ENCODE data around the gene ZBTB5.
"Not testable (repeated sequence)": the region's sequence is repeated elsewhere in the genome, so short reads cannot be mapped to it uniquely, and the experiment has no call there.

Gene ZBTB5

GRCh38 chr9:37405764-37406380 is 59.4 kb downstream of the ZBTB5 start:
- no peak for TF ChIP-seq CTCF (IDR thresholded peaks at IDR 0.05; ENCODE audit: control insufficient read depth, extremely low read depth, insufficient read depth)
- H3K4me3 ChIP-seq (ENCODE audit: low read depth, low read length): no peak overlapping the region
- DNase-seq (ENCODE audit: low read depth): no peak

- DNase-seq (ENCODE audit: low read depth): no peak
- H3K4me3 ChIP-seq (ENCODE audit: low read depth, low read length): no peak overlapping the region
- TF ChIP-seq CTCF (IDR thresholded peaks at IDR 0.05; ENCODE audit: control insufficient read depth, extremely low read depth, insufficient read depth): no peak
Measured at GRCh38 chr9:37405350-37405749, 59.9 kb downstream of the ZBTB5 start.

GRCh38 chr9:37404590-37404989 is 60.7 kb downstream of the ZBTB5 start:
- no peak for DNase-seq (ENCODE audit: low read depth)
- no peak for TF ChIP-seq CTCF (IDR thresholded peaks at IDR 0.05; ENCODE audit: control insufficient read depth, extremely low read depth, insufficient read depth)
- H3K4me3 ChIP-seq (ENCODE audit: low read depth, low read length): no peak overlapping the region

GRCh38 chr9:37399336-37399735 is 65.9 kb downstream of the ZBTB5 start:
- no peak for TF ChIP-seq CTCF (IDR thresholded peaks at IDR 0.05; ENCODE audit: control insufficient read depth, extremely low read depth, insufficient read depth)
- no peak overlapping the region for H3K4me3 ChIP-seq (ENCODE audit: low read depth, low read length)
- DNase-seq (ENCODE audit: low read depth): no peak

GRCh38 chr9:37398464-37399025 is 66.7 kb downstream of the ZBTB5 start:
- H3K4me3 ChIP-seq (ENCODE audit: low read depth, low read length): no peak overlapping the region
- TF ChIP-seq CTCF (IDR thresholded peaks at IDR 0.05; ENCODE audit: control insufficient read depth, extremely low read depth, insufficient read depth): no peak
- no peak for DNase-seq (ENCODE audit: low read depth)

- not testable (repeated sequence) for H3K4me3 ChIP-seq (ENCODE audit: low read depth, low read length)
Measured at GRCh38 chr9:37397948-37398347, 67.3 kb downstream of the ZBTB5 start.

GRCh38 chr9:37395663-37396062 is 69.6 kb downstream of the ZBTB5 start:
- no peak overlapping the region for H3K4me3 ChIP-seq (ENCODE audit: low read depth, low read length)
- no peak for TF ChIP-seq CTCF (IDR thresholded peaks at IDR 0.05; ENCODE audit: control insufficient read depth, extremely low read depth, insufficient read depth)
- no peak for DNase-seq (ENCODE audit: low read depth)

More at GRCh38 chr9:37397948-37398347, 67.3 kb downstream of the ZBTB5 start:
- not testable (repeated sequence) for DNase-seq (ENCODE audit: low read depth)
